ENCODE data around the gene VBP1.

DNA sequence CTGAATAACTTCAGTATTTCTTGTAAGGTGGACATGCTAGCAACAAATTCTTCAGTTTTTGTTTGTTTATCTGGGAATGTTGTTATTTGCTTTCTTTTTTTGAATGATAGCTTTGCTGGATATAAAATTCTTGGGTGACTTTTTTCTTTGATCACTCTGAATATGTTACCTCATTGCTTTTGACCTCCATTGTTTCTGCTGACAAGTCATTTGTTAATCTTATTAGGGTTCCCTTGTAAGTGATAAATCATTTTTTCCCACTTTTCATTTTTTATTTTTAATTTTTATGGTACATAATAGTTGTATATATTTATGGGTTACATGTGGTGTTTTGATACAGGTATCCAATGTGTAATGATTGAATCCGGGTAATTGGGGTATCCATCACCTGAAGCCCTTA, 54.7 kb downstream of the VBP1 start:
- TF ChIP-seq, protein P1, sequence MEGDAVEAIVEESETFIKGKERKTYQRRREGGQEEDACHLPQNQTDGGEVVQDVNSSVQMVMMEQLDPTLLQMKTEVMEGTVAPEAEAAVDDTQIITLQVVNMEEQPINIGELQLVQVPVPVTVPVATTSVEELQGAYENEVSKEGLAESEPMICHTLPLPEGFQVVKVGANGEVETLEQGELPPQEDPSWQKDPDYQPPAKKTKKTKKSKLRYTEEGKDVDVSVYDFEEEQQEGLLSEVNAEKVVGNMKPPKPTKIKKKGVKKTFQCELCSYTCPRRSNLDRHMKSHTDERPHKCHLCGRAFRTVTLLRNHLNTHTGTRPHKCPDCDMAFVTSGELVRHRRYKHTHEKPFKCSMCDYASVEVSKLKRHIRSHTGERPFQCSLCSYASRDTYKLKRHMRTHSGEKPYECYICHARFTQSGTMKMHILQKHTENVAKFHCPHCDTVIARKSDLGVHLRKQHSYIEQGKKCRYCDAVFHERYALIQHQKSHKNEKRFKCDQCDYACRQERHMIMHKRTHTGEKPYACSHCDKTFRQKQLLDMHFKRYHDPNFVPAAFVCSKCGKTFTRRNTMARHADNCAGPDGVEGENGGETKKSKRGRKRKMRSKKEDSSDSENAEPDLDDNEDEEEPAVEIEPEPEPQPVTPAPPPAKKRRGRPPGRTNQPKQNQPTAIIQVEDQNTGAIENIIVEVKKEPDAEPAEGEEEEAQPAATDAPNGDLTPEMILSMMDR (IDR thresholded peaks at IDR 0.05), result no peak
- TF ChIP-seq RFX5 (IDR thresholded peaks at IDR 0.05; ENCODE audit: low read length), result no peak
- TF ChIP-seq POLR2AphosphoS5 (IDR thresholded peaks at IDR 0.05; ENCODE audit: low read depth, low read length), result no peak
- no peak for TF ChIP-seq TCF12 (IDR thresholded peaks at IDR 0.05)
- TF ChIP-seq NRF1 (IDR thresholded peaks at IDR 0.05; ENCODE audit: low read depth, low read length), result no peak
- TF ChIP-seq ELF1 (IDR thresholded peaks at IDR 0.05), result no peak
- TF ChIP-seq MXI1 (IDR thresholded peaks at IDR 0.05; ENCODE audit: low read depth, low read length), result no peak
- TF ChIP-seq, protein P2, sequence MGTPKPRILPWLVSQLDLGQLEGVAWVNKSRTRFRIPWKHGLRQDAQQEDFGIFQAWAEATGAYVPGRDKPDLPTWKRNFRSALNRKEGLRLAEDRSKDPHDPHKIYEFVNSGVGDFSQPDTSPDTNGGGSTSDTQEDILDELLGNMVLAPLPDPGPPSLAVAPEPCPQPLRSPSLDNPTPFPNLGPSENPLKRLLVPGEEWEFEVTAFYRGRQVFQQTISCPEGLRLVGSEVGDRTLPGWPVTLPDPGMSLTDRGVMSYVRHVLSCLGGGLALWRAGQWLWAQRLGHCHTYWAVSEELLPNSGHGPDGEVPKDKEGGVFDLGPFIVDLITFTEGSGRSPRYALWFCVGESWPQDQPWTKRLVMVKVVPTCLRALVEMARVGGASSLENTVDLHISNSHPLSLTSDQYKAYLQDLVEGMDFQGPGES (IDR thresholded peaks at IDR 0.05; ENCODE audit: low read depth, low read length), result no peak
